Trophoblast cell (in vitro differentiated cells and primary cell): ENCODE measurements around the gene GRIPAP1.

ENCODE experiments used
- DNase-seq, 2 donors: peaks; one replicate each; pipeline ENCODE4 v3.0.0-alpha.2; 2016
- H2AFZ ChIP-seq: 2 replicates; pipeline ENCODE4 v1.6.1; 2013; ENCODE audit warnings: low read length, moderate library complexity, mild to moderate bottlenecking; ENCODE audit not compliant: insufficient read depth, poor library complexity
- H2AK5ac ChIP-seq: 2 replicates; pipeline ENCODE4 v1.6.1; 2013; ENCODE audit warnings: mild to moderate bottlenecking, low read length
- H2BK120ac ChIP-seq: 2 replicates; pipeline ENCODE4 v1.6.1; 2013; ENCODE audit warnings: low read length, mild to moderate bottlenecking, moderate library complexity; ENCODE audit not compliant: insufficient read depth, poor library complexity
- H2BK12ac ChIP-seq: 2 replicates; pipeline ENCODE4 v1.6.1; 2013; ENCODE audit warnings: mild to moderate bottlenecking, low read length, moderate library complexity
- H2BK5ac ChIP-seq: 2 replicates; pipeline ENCODE4 v1.6.1; 2013; ENCODE audit warnings: low read length, low read depth, moderate library complexity, mild to moderate bottlenecking; ENCODE audit not compliant: poor library complexity
- H3K14ac ChIP-seq: 2 replicates; pipeline ENCODE4 v1.6.1; 2013; ENCODE audit warnings: mild to moderate bottlenecking, low read length
- H3K18ac ChIP-seq: 2 replicates; pipeline ENCODE4 v1.6.1; 2013; ENCODE audit warnings: mild to moderate bottlenecking, low read length
- H3K23ac ChIP-seq: 2 replicates; pipeline ENCODE4 v1.6.1; 2013; ENCODE audit warnings: low read length
- H3K27ac ChIP-seq: 2 replicates; pipeline ENCODE4 v1.5.1; 2013; ENCODE audit warnings: low read depth, mild to moderate bottlenecking, inconsistent platforms, low read length, moderate library complexity
- H3K27me3 ChIP-seq: 2 replicates; pipeline ENCODE4 v1.6.1; 2013; ENCODE audit warnings: inconsistent platforms, mild to moderate bottlenecking, low read length, moderate library complexity; ENCODE audit not compliant: insufficient read depth
- H3K36me3 ChIP-seq, 2 experiments: 1 replicate in 1 of 2; 2 replicates in 1 of 2; pipeline ENCODE4 v1.6.1; 2013; ENCODE audit warnings: low read length in 2 of 2, mild to moderate bottlenecking in 2 of 2, moderate library complexity in 1 of 2; ENCODE audit not compliant: insufficient read depth in 2 of 2, control insufficient read depth in 1 of 2
- H3K4ac ChIP-seq: 2 replicates; pipeline ENCODE4 v1.6.1; 2013; ENCODE audit warnings: low read depth, mild to moderate bottlenecking, low read length, moderate library complexity
- H3K4me1 ChIP-seq, 2 experiments: 1 replicate in 1 of 2; 2 replicates in 1 of 2; pipeline ENCODE4 v1.6.1; 2013; ENCODE audit warnings: low read length in 2 of 2, mild to moderate bottlenecking in 2 of 2, moderate library complexity in 1 of 2; ENCODE audit not compliant: insufficient read depth in 2 of 2, control insufficient read depth in 1 of 2
- H3K4me2 ChIP-seq: 2 replicates; pipeline ENCODE4 v1.6.1; 2013; ENCODE audit warnings: inconsistent platforms, mild to moderate bottlenecking, low read length, moderate library complexity
- H3K4me3 ChIP-seq: 2 replicates; pipeline ENCODE4 v1.5.1; 2013; ENCODE audit warnings: mild to moderate bottlenecking, low read depth, low read length, inconsistent platforms
- H3K79me1 ChIP-seq: one replicate; pipeline ENCODE4 v1.6.1; 2013; ENCODE audit warnings: low read length
- H3K79me2 ChIP-seq: 2 replicates; pipeline ENCODE4 v1.6.1; 2013; ENCODE audit warnings: low read length, mild to moderate bottlenecking; ENCODE audit not compliant: control insufficient read depth, insufficient read depth, poor library complexity
- H3K9ac ChIP-seq: 2 replicates; pipeline ENCODE4 v1.6.1; 2013; ENCODE audit warnings: mild to moderate bottlenecking, low read length
- H3K9me3 ChIP-seq: 2 replicates; pipeline ENCODE4 v1.6.1; 2013; ENCODE audit warnings: low read depth, mild to moderate bottlenecking, control low read depth, inconsistent platforms, low read length; ENCODE audit not compliant: insufficient read depth
- H4K12ac ChIP-seq: 2 replicates; pipeline ENCODE4 v1.6.1; 2013; ENCODE audit warnings: low read depth, mild to moderate bottlenecking, low read length, moderate library complexity
- H4K8ac ChIP-seq: 2 replicates; pipeline ENCODE4 v1.6.1; 2013; ENCODE audit warnings: low read depth, mild to moderate bottlenecking, low read length, moderate library complexity
- H4K91ac ChIP-seq: one replicate; pipeline ENCODE4 v1.6.1; 2013; ENCODE audit warnings: low read depth, mild to moderate bottlenecking, low read length, moderate library complexity
- WGBS: extraction: QIAGEN DNeasy Blood & Tissue Kit; methylation state at CpG from one replicate; pipeline ENCODE4 v1.1.7; 2013; ENCODE audit warnings: missing lambda C conversion rate; ENCODE audit not compliant: insufficient read length, insufficient coverage; ENCODE audit errors: extremely low coverage; 5-methylcytosine and 5-hydroxymethylcytosine counted together

GRIPAP1 gene

DNA sequence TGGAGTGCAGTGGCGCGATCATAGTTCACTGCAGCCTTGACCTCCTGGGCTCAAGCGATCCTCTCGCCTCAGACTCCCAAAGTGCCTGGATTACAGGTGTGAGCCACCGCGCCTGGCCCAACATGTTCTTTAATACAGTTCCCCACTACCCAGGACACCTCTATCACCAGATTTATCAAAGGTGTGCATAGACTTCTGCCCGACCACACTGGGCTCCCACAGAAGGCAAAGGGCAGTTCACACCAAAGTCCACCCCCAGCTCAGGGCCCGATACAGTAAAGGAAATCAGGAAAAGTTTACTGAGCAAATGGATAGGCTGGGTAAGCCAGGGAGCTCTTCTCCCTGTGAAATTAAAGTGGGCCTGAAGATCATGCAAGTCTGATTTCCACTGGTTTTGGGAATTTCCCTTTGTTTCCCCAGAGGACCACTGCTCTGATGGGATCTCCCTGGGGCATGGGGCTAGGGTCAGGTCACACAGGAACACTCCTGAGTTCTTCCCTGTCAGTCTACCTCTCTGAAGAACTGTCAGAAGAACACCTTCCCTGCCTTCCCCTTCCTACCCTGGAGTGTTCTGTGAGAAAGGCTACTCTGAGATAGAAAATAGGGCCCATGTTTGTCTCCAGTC, 65.5 kb downstream of the GRIPAP1 start:
- H2BK12ac ChIP-seq, result no peak overlapping the region
- no peak overlapping the region for H4K12ac ChIP-seq
- H3K4me1 ChIP-seq, result peaks cover 0 to 2% of the 10 kb centered on the region in 2 experiments
- no peaks in the 10 kb centered on the region for H3K27me3 ChIP-seq
- DNase-seq, result no peak
- no peak overlapping the region for H4K8ac ChIP-seq
- H2BK120ac ChIP-seq, result no peak overlapping the region
- H3K9ac ChIP-seq, result no peak overlapping the region
- no peak overlapping the region for H3K27ac ChIP-seq
- H2BK5ac ChIP-seq, result no peak overlapping the region
- no peak overlapping the region for H3K23ac ChIP-seq
- H3K4me2 ChIP-seq, result no peak overlapping the region
- no peak overlapping the region for H3K4me3 ChIP-seq
- H3K14ac ChIP-seq, result no peak overlapping the region
- H3K36me3 ChIP-seq, result peaks cover 33 to 47% of the 10 kb centered on the region in 2 experiments
- H3K79me1 ChIP-seq, result no peaks in the 10 kb centered on the region
- H2AK5ac ChIP-seq, result no peak overlapping the region
- H3K4ac ChIP-seq, result no peak overlapping the region
- no peaks in the 10 kb centered on the region for H3K79me2 ChIP-seq
- WGBS, result no CpG with 5 or more reads among the region's 8 CpGs
- H3K9me3 ChIP-seq, result no peaks in the 10 kb centered on the region
- no peak overlapping the region for H4K91ac ChIP-seq
- no peak overlapping the region for H3K18ac ChIP-seq
- no peak overlapping the region for H2AFZ ChIP-seq

GRCh38 chrX:48935301-48935670, 66.8 kb downstream of the GRIPAP1 start:
- no CpG with 5 or more reads among the region's 1 CpG for WGBS
- H2AFZ ChIP-seq, result no peak overlapping the region
- no peak overlapping the region for H2BK5ac ChIP-seq
- no peak overlapping the region for H3K9ac ChIP-seq
- no peak for DNase-seq
- H3K4me2 ChIP-seq, result no peak overlapping the region
- H2BK120ac ChIP-seq, result no peak overlapping the region
- H4K12ac ChIP-seq, result no peak overlapping the region
- no peaks in the 10 kb centered on the region for H3K9me3 ChIP-seq
- H3K79me2 ChIP-seq, result no peaks in the 10 kb centered on the region
- H2AK5ac ChIP-seq, result no peak overlapping the region
- no peak overlapping the region for H3K4ac ChIP-seq
- no peak overlapping the region for H3K14ac ChIP-seq
- H3K27ac ChIP-seq, result no peak overlapping the region
- no peaks in the 10 kb centered on the region for H3K79me1 ChIP-seq
- H3K36me3 ChIP-seq, result peaks cover 32 to 42% of the 10 kb centered on the region in 2 experiments
- H3K27me3 ChIP-seq, result no peaks in the 10 kb centered on the region
- H3K4me3 ChIP-seq, result no peak overlapping the region
- no peak overlapping the region for H2BK12ac ChIP-seq
- H3K4me1 ChIP-seq, result no peaks in the 10 kb centered on the region
- no peak overlapping the region for H3K18ac ChIP-seq
- H4K91ac ChIP-seq, result no peak overlapping the region
- H3K23ac ChIP-seq, result no peak overlapping the region
- H4K8ac ChIP-seq, result no peak overlapping the region

DNA sequence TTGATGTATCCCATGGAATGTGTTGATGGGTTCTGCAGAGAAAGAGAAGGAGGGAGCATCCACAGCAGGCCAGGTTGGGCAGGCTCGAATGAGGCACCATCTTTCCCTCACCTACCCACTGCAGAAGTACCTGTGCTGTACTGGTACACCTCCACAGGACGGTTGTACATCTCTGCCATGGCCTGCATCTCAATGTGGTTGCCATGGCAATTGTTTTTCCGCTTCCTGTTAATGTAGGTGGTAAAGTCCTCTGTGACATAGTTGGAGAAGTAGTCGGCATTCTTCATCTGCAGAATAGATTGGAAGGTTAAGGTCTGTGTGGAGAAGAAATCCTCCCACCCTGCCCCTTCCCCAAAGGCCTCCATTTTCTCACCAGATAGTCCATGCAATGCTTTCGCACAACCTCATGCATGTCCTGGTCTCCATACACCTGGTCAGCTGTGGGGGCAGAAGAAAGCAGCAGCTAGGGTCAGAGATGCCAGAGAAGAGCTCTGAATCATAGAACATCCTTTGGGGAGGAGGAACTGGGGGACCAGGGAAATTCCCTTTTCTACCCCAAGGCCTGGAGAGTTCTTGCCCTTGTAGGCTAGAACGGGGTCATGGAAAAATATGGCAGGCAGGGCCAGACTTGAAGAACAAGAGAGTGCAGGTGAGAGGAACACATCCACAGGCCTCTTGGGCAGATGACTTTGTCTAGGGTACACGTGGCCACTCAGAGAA, 67.3 kb downstream of the GRIPAP1 start:
- H3K4me2 ChIP-seq, result no peak overlapping the region
- no peak overlapping the region for H3K4me3 ChIP-seq
- no peak overlapping the region for H3K14ac ChIP-seq
- H3K27ac ChIP-seq, result no peak overlapping the region
- H2BK120ac ChIP-seq, result no peak overlapping the region
- H4K12ac ChIP-seq, result no peak overlapping the region
- H4K91ac ChIP-seq, result no peak overlapping the region
- H3K18ac ChIP-seq, result no peak overlapping the region
- no peaks in the 10 kb centered on the region for H3K79me1 ChIP-seq
- no peaks in the 10 kb centered on the region for H3K4me1 ChIP-seq
- no peak overlapping the region for H3K4ac ChIP-seq
- no peaks in the 10 kb centered on the region for H3K79me2 ChIP-seq
- H3K9ac ChIP-seq, result no peak overlapping the region
- no peaks in the 10 kb centered on the region for H3K9me3 ChIP-seq
- no peak overlapping the region for H2BK5ac ChIP-seq
- no peak overlapping the region for H2BK12ac ChIP-seq
- DNase-seq, result no peak
- H2AK5ac ChIP-seq, result no peak overlapping the region
- WGBS, result no CpG with 5 or more reads among the region's 7 CpGs
- H2AFZ ChIP-seq, result no peak overlapping the region
- H3K36me3 ChIP-seq, result peaks cover 28 to 39% of the 10 kb centered on the region in 2 experiments
- H3K27me3 ChIP-seq, result no peaks in the 10 kb centered on the region
- H4K8ac ChIP-seq, result no peak overlapping the region
- H3K23ac ChIP-seq, result no peak overlapping the region

DNA sequence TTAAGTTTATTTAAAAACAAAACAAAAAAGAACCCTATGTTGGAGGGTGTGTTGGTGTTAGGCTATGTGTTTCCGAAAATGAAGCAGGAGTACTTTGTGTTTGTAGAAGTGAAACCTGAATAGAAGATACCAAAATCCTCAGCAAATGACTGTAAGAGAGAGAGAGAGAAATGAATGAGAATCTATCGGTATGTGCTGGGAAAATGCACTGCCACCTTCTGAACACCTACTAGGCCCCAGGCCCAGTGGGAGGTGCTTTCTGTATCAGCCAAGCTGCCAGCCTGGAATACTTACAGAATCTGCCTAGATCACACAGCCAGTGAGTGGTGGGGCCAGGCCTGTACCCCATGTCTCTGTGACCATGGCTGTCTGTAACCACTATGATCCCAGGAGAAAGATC, 68.3 kb downstream of the GRIPAP1 start:
- WGBS, result no CpG with 5 or more reads among the region's 2 CpGs
- H2BK5ac ChIP-seq, result no peak overlapping the region

More for the DNA sequence above, 68.3 kb downstream of the GRIPAP1 start:
- no peaks in the 10 kb centered on the region for H3K27me3 ChIP-seq
- H3K14ac ChIP-seq, result no peak overlapping the region
- no peak overlapping the region for H2BK12ac ChIP-seq
- H3K36me3 ChIP-seq, result peaks cover 26 to 32% of the 10 kb centered on the region in 2 experiments
- H2AFZ ChIP-seq, result no peak overlapping the region
- H3K9me3 ChIP-seq, result no peaks in the 10 kb centered on the region
- H3K79me1 ChIP-seq, result no peaks in the 10 kb centered on the region
- no peak overlapping the region for H3K4me3 ChIP-seq
- H3K4me2 ChIP-seq, result no peak overlapping the region
- H3K23ac ChIP-seq, result no peak overlapping the region
- no peak overlapping the region for H4K12ac ChIP-seq
- no peak overlapping the region for H4K91ac ChIP-seq
- no peaks in the 10 kb centered on the region for H3K4me1 ChIP-seq
- no peak overlapping the region for H4K8ac ChIP-seq
- no peak overlapping the region for H3K18ac ChIP-seq
- H3K27ac ChIP-seq, result no peak overlapping the region
- DNase-seq, result no peak
- no peaks in the 10 kb centered on the region for H3K79me2 ChIP-seq
- H2AK5ac ChIP-seq, result no peak overlapping the region
- no peak overlapping the region for H3K4ac ChIP-seq
- no peak overlapping the region for H3K9ac ChIP-seq
- no peak overlapping the region for H2BK120ac ChIP-seq
